ENCODE results near the gene LDAF1.

DNA sequence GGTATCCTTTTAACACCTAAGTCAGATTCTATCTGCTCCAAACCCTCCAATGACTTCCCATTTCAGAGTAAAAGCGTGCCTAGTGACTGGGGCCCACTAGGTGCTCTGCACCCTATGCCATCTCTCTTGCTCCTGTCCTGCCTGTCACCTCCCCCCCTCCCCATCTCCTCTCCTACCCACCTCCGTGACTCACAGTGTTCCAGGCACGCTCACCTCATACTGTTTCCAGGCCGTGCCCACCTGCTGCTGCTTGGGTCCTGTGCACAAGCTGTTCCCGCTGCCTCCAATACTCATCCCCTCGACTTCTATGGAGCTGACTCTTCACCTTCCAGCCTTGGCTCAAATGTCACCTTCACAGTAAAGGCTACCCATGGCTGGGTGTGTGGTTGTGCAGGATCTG, 29.5 kb upstream of the LDAF1 start:
- TF ChIP-seq, protein P1, sequence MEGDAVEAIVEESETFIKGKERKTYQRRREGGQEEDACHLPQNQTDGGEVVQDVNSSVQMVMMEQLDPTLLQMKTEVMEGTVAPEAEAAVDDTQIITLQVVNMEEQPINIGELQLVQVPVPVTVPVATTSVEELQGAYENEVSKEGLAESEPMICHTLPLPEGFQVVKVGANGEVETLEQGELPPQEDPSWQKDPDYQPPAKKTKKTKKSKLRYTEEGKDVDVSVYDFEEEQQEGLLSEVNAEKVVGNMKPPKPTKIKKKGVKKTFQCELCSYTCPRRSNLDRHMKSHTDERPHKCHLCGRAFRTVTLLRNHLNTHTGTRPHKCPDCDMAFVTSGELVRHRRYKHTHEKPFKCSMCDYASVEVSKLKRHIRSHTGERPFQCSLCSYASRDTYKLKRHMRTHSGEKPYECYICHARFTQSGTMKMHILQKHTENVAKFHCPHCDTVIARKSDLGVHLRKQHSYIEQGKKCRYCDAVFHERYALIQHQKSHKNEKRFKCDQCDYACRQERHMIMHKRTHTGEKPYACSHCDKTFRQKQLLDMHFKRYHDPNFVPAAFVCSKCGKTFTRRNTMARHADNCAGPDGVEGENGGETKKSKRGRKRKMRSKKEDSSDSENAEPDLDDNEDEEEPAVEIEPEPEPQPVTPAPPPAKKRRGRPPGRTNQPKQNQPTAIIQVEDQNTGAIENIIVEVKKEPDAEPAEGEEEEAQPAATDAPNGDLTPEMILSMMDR (IDR thresholded peaks at IDR 0.05 in 8 of 11, conservative IDR thresholded peaks at IDR 0.05 in 3 of 11): no peak
- TF ChIP-seq POLR2A (IDR thresholded peaks at IDR 0.05): no peak

All from spleen (tissue), 7 donors.